Colonic mucosa (tissue), 4 donors: ENCODE measurements around the gene GARS1. TPM values are rescaled to one million over a fixed set of nuclear protein-coding genes. Genes with fewer than 3 reads are reported as not detected.

ENCODE experiments used
- DNase-seq: peaks from one replicate; pipeline ENCODE4 v3.0.0-alpha.2; 2020
- H3K27ac ChIP-seq: fragments of 200-600 bp; one replicate; pipeline ENCODE4 v1.8.0; 2021
- H3K27me3 ChIP-seq: fragments of 200-600 bp; one replicate; pipeline ENCODE4 v1.8.0; 2021
- H3K36me3 ChIP-seq: fragments of 200-600 bp; one replicate; pipeline ENCODE4 v1.8.0; 2021
- H3K4me1 ChIP-seq: fragments of 200-600 bp; one replicate; pipeline ENCODE4 v1.8.0; 2021; ENCODE audit warnings: mild to moderate bottlenecking
- H3K4me3 ChIP-seq: fragments of 200-600 bp; one replicate; pipeline ENCODE4 v1.8.0; 2021
- H3K9ac ChIP-seq, 2 donors: one replicate each; pipeline ENCODE4 v1.7.0; 2013; ENCODE audit warnings: control low read depth in 2 of 2, low read depth in 2 of 2, low read length in 2 of 2
- H3K9me3 ChIP-seq: fragments of 200-600 bp; one replicate; pipeline ENCODE4 v1.8.0; 2021
- intact Hi-C: fragments of 100-400 bp; cut with DNase I; formaldehyde crosslinking; loops from one replicate; pipeline ENCODE4 v1.14.1; 2022
- total RNA-seq, 2 donors: library from RNA; stranded (reverse); fragmentation: NEBNext Ultra II Directional in 1 of 2; extraction: Animal tissue kit (Norgen Biotek cat#: 25700) in 1 of 2; gene quantifications; one replicate each; pipeline ENCODE4 v1.2.1, GENCODE V29; 2021
- TF ChIP-seq, protein P1 (sequence below): fragments of 200-600 bp; IDR thresholded peaks from one replicate; pipeline ENCODE4 v1.8.0; 2022; ENCODE audit warnings: antibody characterized with exemption, mild to moderate bottlenecking
- donor health status: healthy.
- donor health status: DM: no; HTN: no; CAD: no.
- donor health status: DM: no; HTN: no; CAD: no.

Gene GARS1
- total RNA-seq, 2 donors from 2014 or later, result 90.9 to 144 TPM

DNA sequence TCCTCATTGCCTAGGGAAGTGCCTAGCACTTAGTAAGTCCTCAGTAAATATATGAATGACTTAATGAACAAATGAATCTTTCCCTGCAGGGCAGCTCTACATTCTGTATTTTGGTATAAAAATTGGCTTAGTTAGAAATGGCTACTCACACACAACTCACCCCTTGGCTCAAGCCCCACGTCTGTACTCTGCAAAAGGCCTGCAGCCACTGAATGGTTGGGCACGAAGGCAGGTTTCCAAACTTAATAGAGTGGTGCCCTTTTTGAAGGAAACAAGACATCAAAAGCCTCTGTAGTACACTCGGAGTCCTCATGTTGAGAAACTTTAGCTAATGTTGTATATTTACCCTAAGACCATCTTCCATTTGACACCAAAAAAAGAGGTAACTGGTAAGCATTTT is 51.0 kb downstream of the GARS1 start:
- TF ChIP-seq, protein P1, sequence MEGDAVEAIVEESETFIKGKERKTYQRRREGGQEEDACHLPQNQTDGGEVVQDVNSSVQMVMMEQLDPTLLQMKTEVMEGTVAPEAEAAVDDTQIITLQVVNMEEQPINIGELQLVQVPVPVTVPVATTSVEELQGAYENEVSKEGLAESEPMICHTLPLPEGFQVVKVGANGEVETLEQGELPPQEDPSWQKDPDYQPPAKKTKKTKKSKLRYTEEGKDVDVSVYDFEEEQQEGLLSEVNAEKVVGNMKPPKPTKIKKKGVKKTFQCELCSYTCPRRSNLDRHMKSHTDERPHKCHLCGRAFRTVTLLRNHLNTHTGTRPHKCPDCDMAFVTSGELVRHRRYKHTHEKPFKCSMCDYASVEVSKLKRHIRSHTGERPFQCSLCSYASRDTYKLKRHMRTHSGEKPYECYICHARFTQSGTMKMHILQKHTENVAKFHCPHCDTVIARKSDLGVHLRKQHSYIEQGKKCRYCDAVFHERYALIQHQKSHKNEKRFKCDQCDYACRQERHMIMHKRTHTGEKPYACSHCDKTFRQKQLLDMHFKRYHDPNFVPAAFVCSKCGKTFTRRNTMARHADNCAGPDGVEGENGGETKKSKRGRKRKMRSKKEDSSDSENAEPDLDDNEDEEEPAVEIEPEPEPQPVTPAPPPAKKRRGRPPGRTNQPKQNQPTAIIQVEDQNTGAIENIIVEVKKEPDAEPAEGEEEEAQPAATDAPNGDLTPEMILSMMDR, result no peak
- no peaks in the 10 kb centered on the region for H3K4me1 ChIP-seq
- H3K9ac ChIP-seq, result no peak overlapping the region
- H3K4me3 ChIP-seq, result no peak overlapping the region
- no peaks in the 10 kb centered on the region for H3K27me3 ChIP-seq
- H3K36me3 ChIP-seq, result no peaks in the 10 kb centered on the region
- H3K27ac ChIP-seq, result no peak overlapping the region
- intact Hi-C loops, result no loop called here
- H3K9me3 ChIP-seq, result no peaks in the 10 kb centered on the region
- no peak for DNase-seq

DNA sequence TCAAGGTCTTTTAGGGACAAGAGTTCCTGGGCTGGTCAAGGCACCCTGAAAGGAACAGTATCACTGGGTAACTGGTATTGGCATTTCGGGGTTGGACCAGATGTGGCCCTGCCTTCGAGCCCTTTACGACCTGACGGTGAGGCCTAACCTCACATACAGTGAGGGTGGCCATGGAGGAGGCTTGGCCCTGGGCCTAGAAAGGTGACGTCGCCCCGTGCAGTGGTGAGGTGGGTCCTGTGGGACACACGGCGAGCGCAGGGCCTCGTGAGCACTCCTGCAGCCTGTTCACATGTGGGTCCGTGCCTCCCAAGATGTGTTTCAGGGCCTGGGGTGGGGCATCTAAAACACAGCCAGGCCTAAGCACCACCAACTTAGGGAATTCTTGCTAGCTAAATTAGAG is 51.5 kb downstream of the GARS1 start:
- intact Hi-C loops, result no loop called here
- Histone ChIP-seq H3K4me3 (no peak overlapping the region), H3K36me3 (no peaks in the 10 kb centered on the region), H3K27me3 (no peaks in the 10 kb centered on the region), H3K27ac (no peak overlapping the region), H3K4me1 (no peaks in the 10 kb centered on the region), H3K9ac (no peak overlapping the region), H3K9me3 (no peaks in the 10 kb centered on the region)
- peak; percentile 11 for DNase-seq
- TF ChIP-seq, protein P1, result no peak

GRCh38 chr7:30647589-30648364 is 53.1 kb downstream of the GARS1 start:
- DNase-seq, result peak; percentile 14
- intact Hi-C loops, result no loop called here
- TF ChIP-seq, protein P1, result no peak
- no peak overlapping the region for H3K9ac ChIP-seq
- no peaks in the 10 kb centered on the region for H3K27me3 ChIP-seq
- no peak overlapping the region for H3K27ac ChIP-seq
- no peaks in the 10 kb centered on the region for H3K36me3 ChIP-seq
- no peaks in the 10 kb centered on the region for H3K4me1 ChIP-seq
- no peaks in the 10 kb centered on the region for H3K9me3 ChIP-seq
- H3K4me3 ChIP-seq, result no peak overlapping the region

DNA sequence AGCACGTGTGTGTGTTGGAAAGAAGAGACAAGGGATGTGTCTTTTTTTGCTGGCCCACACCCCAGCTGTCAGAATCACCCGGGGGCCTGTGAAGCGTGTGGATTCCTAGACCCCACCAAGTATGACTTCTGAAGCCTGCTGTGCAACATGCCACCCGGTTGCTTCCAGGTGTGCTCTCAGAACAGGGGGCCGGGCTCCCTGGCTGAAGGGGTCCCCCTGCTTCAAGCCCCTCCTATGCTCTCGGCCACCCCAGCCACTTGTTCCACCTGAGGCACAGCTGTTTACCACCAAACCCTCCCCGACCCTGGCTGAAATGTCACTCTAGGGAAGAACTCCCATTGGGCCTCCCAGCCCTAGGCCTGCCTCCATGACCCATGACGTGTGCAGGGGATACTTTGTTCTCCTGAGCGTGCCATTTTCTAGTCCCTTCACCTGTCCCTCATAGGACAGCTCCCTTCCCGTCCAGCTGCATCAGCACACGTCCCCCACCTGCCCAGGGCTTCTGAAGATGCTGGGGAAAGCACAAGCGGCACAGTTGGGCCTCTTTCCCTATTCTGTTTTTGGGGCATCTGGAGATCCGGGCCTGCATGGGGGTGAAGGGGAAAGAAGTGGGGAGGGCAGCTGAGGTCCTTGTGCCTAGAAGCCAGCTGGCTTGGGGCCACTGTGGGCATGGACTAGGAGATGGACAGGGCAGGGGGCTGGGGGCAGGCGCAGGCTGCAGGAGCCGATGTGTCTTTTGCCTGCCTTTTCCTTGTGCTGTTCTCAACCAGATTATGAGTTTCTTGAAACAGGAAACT is 54.3 kb downstream of the GARS1 start:
- intact Hi-C loops, result no loop called here
- TF ChIP-seq, protein P1, result no peak
- Histone ChIP-seq H3K9ac (no peak overlapping the region), H3K27me3 (no peaks in the 10 kb centered on the region), H3K27ac (no peak overlapping the region), H3K4me1 (no peaks in the 10 kb centered on the region), H3K4me3 (no peak overlapping the region), H3K9me3 (no peaks in the 10 kb centered on the region), H3K36me3 (no peaks in the 10 kb centered on the region)
- peak; percentile 15 for DNase-seq

DNA sequence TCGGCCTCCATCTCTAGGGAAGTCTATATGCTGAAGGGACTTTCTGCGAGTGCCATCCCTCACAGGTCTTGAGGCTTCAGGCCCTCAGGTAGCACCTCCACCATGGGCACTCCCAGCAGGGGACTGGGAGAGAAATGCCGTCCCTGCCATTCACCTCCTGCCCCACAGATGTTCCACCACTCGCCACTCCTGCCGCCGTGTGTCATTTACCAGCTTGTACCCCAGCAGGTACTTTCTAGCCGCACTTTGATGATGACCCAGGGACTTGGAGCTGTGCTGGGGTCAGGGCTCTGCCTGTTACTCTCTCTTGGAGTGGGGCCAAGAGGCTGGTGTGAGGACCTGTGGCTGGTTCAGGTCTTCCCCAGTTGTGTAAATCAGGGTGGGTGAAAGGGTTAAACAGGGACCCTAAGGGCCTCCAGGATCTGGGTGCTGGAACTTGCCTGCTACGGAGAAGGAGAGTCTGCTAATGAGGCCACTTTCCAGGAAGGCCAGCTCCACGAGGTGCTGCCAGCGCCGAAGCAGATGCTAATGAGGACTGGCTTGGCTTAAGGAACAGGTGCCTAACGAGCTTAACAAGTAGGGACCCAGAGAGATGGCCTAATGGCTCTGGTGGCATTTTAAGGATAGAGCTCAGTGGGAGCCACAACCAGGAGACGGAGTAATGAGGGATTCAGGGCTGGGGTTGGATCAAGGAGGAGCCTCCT is 55.2 kb downstream of the GARS1 start:
- DNase-seq, result no peak
- intact Hi-C loops, result no loop called here
- H3K4me3 ChIP-seq, result no peak overlapping the region

More for the DNA sequence above, 55.2 kb downstream of the GARS1 start:
- H3K9me3 ChIP-seq, result no peaks in the 10 kb centered on the region
- no peaks in the 10 kb centered on the region for H3K4me1 ChIP-seq
- H3K27me3 ChIP-seq, result no peaks in the 10 kb centered on the region
- no peaks in the 10 kb centered on the region for H3K36me3 ChIP-seq
- no peak overlapping the region for H3K9ac ChIP-seq
- TF ChIP-seq, protein P1, result no peak
- no peak overlapping the region for H3K27ac ChIP-seq
